GM13977 (cell line): Measurements from ENCODE around the gene PCK1.
"Not testable (repeated sequence)": the region's sequence is repeated elsewhere in the genome, so short reads cannot be mapped to it uniquely, and the experiment has no call there.

ENCODE experiments used
- DNase-seq: peaks from one replicate; pipeline ENCODE4 v3.0.0; 2012; ENCODE audit warnings: low spot score
- CTCF ChIP-seq: IDR thresholded peaks from 2 replicates; pipeline ENCODE4 v1.5.1; 2012; ENCODE audit warnings: mild to moderate bottlenecking, control low read depth; ENCODE audit not compliant: insufficient read depth; ENCODE audit errors: extremely low read depth, missing control alignments
- in situ Hi-C: fragments of 300-500 bp; cut with MboI; formaldehyde crosslinking; loops from one replicate; pipeline ENCODE4 v1.12.0; 2022; ENCODE audit warnings: low sequenced_read_pairs, low pct_unique_long_range_greater_than_20kb, mixed read lengths, inconsistent platforms; ENCODE audit not compliant: unreplicated experiment

Gene PCK1

GRCh38 chr20:57560554-57561355 is at the start of gene PCK1:
Gene PCK1, plus strand, starts transcription at chr20:57561110. Its CDS starts 302 bp downstream, at chr20:57561412.
- in situ Hi-C loops = no loop called here
- no peak for DNase-seq
- TF ChIP-seq CTCF = no peak

GRCh38 chr20:57511709-57512108 is 49.2 kb upstream of the PCK1 start:
- not testable (repeated sequence) for DNase-seq
- in situ Hi-C loops = loop anchor here (5.0 kb wide), 1 partner anchor 81 kb away; no protein-coding TSS in a partner anchor

GRCh38 chr20:57512432-57512831 is 48.5 kb upstream of the PCK1 start:
- no peak for DNase-seq
- in situ Hi-C loops = loop anchor here (5.0 kb wide), 1 partner anchor 80 kb away; no protein-coding TSS in a partner anchor
- no peak for TF ChIP-seq CTCF

GRCh38 chr20:57513199-57513598 is 47.7 kb upstream of the PCK1 start:
- no peak for DNase-seq
- in situ Hi-C loops = loop anchor here (5.0 kb wide), 1 partner anchor 79 kb away; no protein-coding TSS in a partner anchor

GRCh38 chr20:57514273-57514751 is 46.6 kb upstream of the PCK1 start:
- DNase-seq = peak; percentile 61
- in situ Hi-C loops = loop anchor here (5.0 kb wide), 1 partner anchor 78 kb away; no protein-coding TSS in a partner anchor
- TF ChIP-seq CTCF = peak; percentile 70

More at GRCh38 chr20:57513199-57513598, 47.7 kb upstream of the PCK1 start:
- TF ChIP-seq CTCF = no peak

- no peak for TF ChIP-seq CTCF
- no peak for DNase-seq
- in situ Hi-C loops = no loop called here
Measured at GRCh38 chr20:57517904-57518303, 43.0 kb upstream of the PCK1 start.

GRCh38 chr20:57522380-57523140 is 38.4 kb upstream of the PCK1 start:
- DNase-seq = no peak
- in situ Hi-C loops = no loop called here
- no peak for TF ChIP-seq CTCF
